Cardiac fibroblast (primary cell): ENCODE data around the gene TDRD6.
"Not testable (repeated sequence)": the region's sequence is repeated elsewhere in the genome, so short reads cannot be mapped to it uniquely, and the experiment has no call there.

Source experiments
- DNase-seq, 2 donors: peaks; one replicate each; pipeline versions ENCODE4 v3.0.0 to v3.0.0-alpha.2; 2010; ENCODE audit warnings: low read depth in 2 of 2
- H3K4me3 ChIP-seq, 2 donors: replicated peaks in 1 of 2; 1 replicate in 1 of 2; 2 replicates in 1 of 2; pipeline ENCODE4 v1.5.1; 2011; ENCODE audit warnings: low read depth in 2 of 2, low read length in 2 of 2, mild to moderate bottlenecking in 2 of 2, moderate library complexity in 1 of 2
- CTCF ChIP-seq: IDR thresholded peaks from one replicate; pipeline ENCODE4 v1.5.1; 2011; ENCODE audit warnings: low read depth, mild to moderate bottlenecking, low read length, inconsistent platforms

The TDRD6 gene

GRCh38 chr6:46741910-46742309, 54.2 kb downstream of the TDRD6 start:
- no peak for DNase-seq
- TF ChIP-seq CTCF = no peak
- H3K4me3 ChIP-seq = no peak overlapping the region

- no peak overlapping the region for H3K4me3 ChIP-seq
- no peak for DNase-seq
- no peak for TF ChIP-seq CTCF
Measured at GRCh38 chr6:46743425-46744158, 55.9 kb downstream of the TDRD6 start.

- not testable (repeated sequence) for DNase-seq, H3K4me3 ChIP-seq
Measured at GRCh38 chr6:46744159-46744725, 56.6 kb downstream of the TDRD6 start.

- no peak overlapping the region for H3K4me3 ChIP-seq
- DNase-seq = no peak
- TF ChIP-seq CTCF = no peak
Measured at GRCh38 chr6:46745973-46746372, 58.3 kb downstream of the TDRD6 start.

GRCh38 chr6:46746696-46747095, 59.0 kb downstream of the TDRD6 start, which contains the start of gene ANKRD66:
Gene ANKRD66 (plus strand): TSS chr6:46746933. CDS start chr6:46751949, 5,016 bp downstream.
- no peak for DNase-seq
- no peak for TF ChIP-seq CTCF
- no peak within 1 kb of the TSS for H3K4me3 ChIP-seq

- no peak for DNase-seq
- TF ChIP-seq CTCF = no peak
- no peak overlapping the region for H3K4me3 ChIP-seq
Measured at GRCh38 chr6:46748940-46749503, 61.3 kb downstream of the TDRD6 start.

- DNase-seq = no peak
- no peak overlapping the region for H3K4me3 ChIP-seq
Measured at GRCh38 chr6:46749731-46750130, 62.0 kb downstream of the TDRD6 start.

More at GRCh38 chr6:46749731-46750130, 62.0 kb downstream of the TDRD6 start:
- TF ChIP-seq CTCF = no peak
